ENCODE measurements around the gene ZFAND4.
"Not testable (repeated sequence)": the region's sequence is repeated elsewhere in the genome, so short reads cannot be mapped to it uniquely, and the experiment has no call there.

Gene ZFAND4

GRCh38 chr10:45602082-45602730, 70.4 kb downstream of the ZFAND4 start:
- Histone ChIP-seq H3K36me3 (ENCODE audit: control insufficient read depth, insufficient read depth, low read length) (no peaks in the 10 kb centered on the region), H3K27me3 (ENCODE audit: control insufficient read depth, insufficient read depth, low read length, poor library complexity, severe bottlenecking) (no peaks in the 10 kb centered on the region), H3K4me1 (ENCODE audit: control insufficient read depth, insufficient read depth, low read length) (no peaks in the 10 kb centered on the region), H3K27ac (ENCODE audit: insufficient read depth, low read depth, low read length, poor library complexity, severe bottlenecking) (no peak overlapping the region), H3K9me3 (ENCODE audit: control insufficient read depth, low read length) (no peaks in the 10 kb centered on the region), H3K4me3 (ENCODE audit: insufficient read depth, low read depth, low read length) (no peak overlapping the region)
- 90 to 94% methylated on average over 3 of the region's 3 CpGs for WGBS, 2 experiments

- not testable (repeated sequence) for H3K27ac ChIP-seq (ENCODE audit: insufficient read depth, low read depth, low read length, poor library complexity, severe bottlenecking)
- WGBS, 2 experiments = 92% methylated on average over 15 of the region's 16 CpGs
These were observed 71.2 kb downstream of the ZFAND4 start for GRCh38 chr10:45601254-45601930.

DNA sequence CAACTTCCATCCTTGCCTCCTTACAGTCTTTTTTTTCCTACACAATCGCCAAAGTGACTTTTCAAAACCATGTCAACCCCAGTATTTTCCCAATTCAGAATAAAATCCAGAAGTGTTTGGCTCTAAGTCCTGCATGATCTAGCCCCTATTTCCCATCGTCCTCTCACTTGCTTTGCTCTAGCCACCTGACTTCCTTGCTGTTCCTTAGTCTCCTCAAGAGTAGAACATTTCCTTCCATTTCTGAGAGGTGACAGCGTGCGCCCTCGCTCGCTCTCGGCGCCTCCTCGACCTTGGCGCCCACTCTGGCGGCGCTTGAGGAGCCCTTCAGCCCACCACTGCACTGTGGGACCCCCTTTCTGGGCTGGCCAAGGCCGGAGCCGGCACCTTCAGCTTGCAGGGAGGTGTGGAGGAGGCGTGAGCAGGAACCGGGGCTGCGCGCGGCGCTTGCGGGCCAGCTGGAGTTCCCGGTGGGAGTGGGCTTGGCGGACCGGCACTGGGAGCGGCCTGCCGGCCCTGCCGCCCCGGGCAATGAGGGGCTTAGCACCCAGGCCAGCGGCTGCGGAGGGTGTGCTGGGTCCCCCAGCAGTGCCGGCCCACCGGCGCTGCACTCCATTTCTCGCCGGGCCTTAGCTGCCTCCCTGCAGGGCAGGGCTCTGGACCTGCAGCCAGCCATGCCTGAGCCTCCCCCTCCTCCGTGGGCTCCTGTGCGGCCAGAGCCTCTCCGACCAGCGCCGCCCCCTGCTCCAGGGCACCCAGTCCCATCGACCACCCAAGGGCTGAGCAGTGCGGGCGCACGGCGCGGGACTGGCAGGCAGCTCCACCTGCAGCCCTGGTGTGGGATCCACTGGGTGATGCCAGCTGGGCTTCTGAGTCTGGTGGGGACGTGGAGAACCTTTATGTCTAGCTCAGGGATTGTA, 72.0 kb downstream of the ZFAND4 start:
- H3K27me3 ChIP-seq (ENCODE audit: control insufficient read depth, insufficient read depth, low read length, poor library complexity, severe bottlenecking); H3K9me3 ChIP-seq (ENCODE audit: control insufficient read depth, low read length); H3K36me3 ChIP-seq (ENCODE audit: control insufficient read depth, insufficient read depth, low read length); H3K4me3 ChIP-seq (ENCODE audit: insufficient read depth, low read depth, low read length); H3K27ac ChIP-seq (ENCODE audit: insufficient read depth, low read depth, low read length, poor library complexity, severe bottlenecking); H3K4me1 ChIP-seq (ENCODE audit: control insufficient read depth, insufficient read depth, low read length): not testable (repeated sequence)
- WGBS, 2 experiments = 94% methylated on average over 47 of the region's 47 CpGs

More at GRCh38 chr10:45601254-45601930, 71.2 kb downstream of the ZFAND4 start:
- not testable (repeated sequence) for H3K36me3 ChIP-seq (ENCODE audit: control insufficient read depth, insufficient read depth, low read length); H3K27me3 ChIP-seq (ENCODE audit: control insufficient read depth, insufficient read depth, low read length, poor library complexity, severe bottlenecking); H3K4me3 ChIP-seq (ENCODE audit: insufficient read depth, low read depth, low read length); H3K4me1 ChIP-seq (ENCODE audit: control insufficient read depth, insufficient read depth, low read length); H3K9me3 ChIP-seq (ENCODE audit: control insufficient read depth, low read length)

GRCh38 chr10:45599646-45600045, 72.9 kb downstream of the ZFAND4 start:
- H3K27me3 ChIP-seq (ENCODE audit: control insufficient read depth, insufficient read depth, low read length, poor library complexity, severe bottlenecking) = no peaks in the 10 kb centered on the region
- no peak overlapping the region for H3K4me3 ChIP-seq (ENCODE audit: insufficient read depth, low read depth, low read length)
- no peak overlapping the region for H3K27ac ChIP-seq (ENCODE audit: insufficient read depth, low read depth, low read length, poor library complexity, severe bottlenecking)
- H3K36me3 ChIP-seq (ENCODE audit: control insufficient read depth, insufficient read depth, low read length) = no peaks in the 10 kb centered on the region
- H3K9me3 ChIP-seq (ENCODE audit: control insufficient read depth, low read length) = no peaks in the 10 kb centered on the region
- WGBS, 2 experiments = 80 to 94% methylated on average over 6 of the region's 6 CpGs
- no peaks in the 10 kb centered on the region for H3K4me1 ChIP-seq (ENCODE audit: control insufficient read depth, insufficient read depth, low read length)

- Histone ChIP-seq H3K27me3 (ENCODE audit: control insufficient read depth, insufficient read depth, low read length, poor library complexity, severe bottlenecking) (no peaks in the 10 kb centered on the region), H3K4me1 (ENCODE audit: control insufficient read depth, insufficient read depth, low read length) (no peaks in the 10 kb centered on the region), H3K4me3 (ENCODE audit: insufficient read depth, low read depth, low read length) (no peak overlapping the region), H3K36me3 (ENCODE audit: control insufficient read depth, insufficient read depth, low read length) (no peaks in the 10 kb centered on the region), H3K9me3 (ENCODE audit: control insufficient read depth, low read length) (no peaks in the 10 kb centered on the region), H3K27ac (ENCODE audit: insufficient read depth, low read depth, low read length, poor library complexity, severe bottlenecking) (no peak overlapping the region)
- WGBS, 2 experiments = 88 to 90% methylated on average over 7 of the region's 7 CpGs
These were observed 73.5 kb downstream of the ZFAND4 start for GRCh38 chr10:45599021-45599603.

GRCh38 chr10:45596526-45596925, 76.0 kb downstream of the ZFAND4 start:
- H3K9me3 ChIP-seq (ENCODE audit: control insufficient read depth, low read length) = no peaks in the 10 kb centered on the region
- H3K36me3 ChIP-seq (ENCODE audit: control insufficient read depth, insufficient read depth, low read length) = no peaks in the 10 kb centered on the region
- H3K4me3 ChIP-seq (ENCODE audit: insufficient read depth, low read depth, low read length) = no peak overlapping the region
- no peaks in the 10 kb centered on the region for H3K27me3 ChIP-seq (ENCODE audit: control insufficient read depth, insufficient read depth, low read length, poor library complexity, severe bottlenecking)
- H3K4me1 ChIP-seq (ENCODE audit: control insufficient read depth, insufficient read depth, low read length) = peaks cover 6% of the 10 kb centered on the region
- 88% methylated on average over 8 to 9 of the region's 9 CpGs for WGBS, 2 experiments
- no peak overlapping the region for H3K27ac ChIP-seq (ENCODE audit: insufficient read depth, low read depth, low read length, poor library complexity, severe bottlenecking)

GRCh38 chr10:45594276-45595157, 78.1 kb downstream of the ZFAND4 start:
- 0% methylated on average over 88 of the region's 88 CpGs for WGBS, 2 experiments
- Histone ChIP-seq H3K4me1 (ENCODE audit: control insufficient read depth, insufficient read depth, low read length) (peaks cover 6% of the 10 kb centered on the region), H3K27ac (ENCODE audit: insufficient read depth, low read depth, low read length, poor library complexity, severe bottlenecking) (peak overlapping the region; percentile 46), H3K27me3 (ENCODE audit: control insufficient read depth, insufficient read depth, low read length, poor library complexity, severe bottlenecking) (no peaks in the 10 kb centered on the region), H3K9me3 (ENCODE audit: control insufficient read depth, low read length) (no peaks in the 10 kb centered on the region), H3K4me3 (ENCODE audit: insufficient read depth, low read depth, low read length) (peak overlapping the region; percentile 81), H3K36me3 (ENCODE audit: control insufficient read depth, insufficient read depth, low read length) (no peaks in the 10 kb centered on the region)

GRCh38 chr10:45593938-45594275, 78.7 kb downstream of the ZFAND4 start:
- WGBS, 2 experiments = 13 to 18% methylated on average over 5 of the region's 6 CpGs
- no peak overlapping the region for H3K27ac ChIP-seq (ENCODE audit: insufficient read depth, low read depth, low read length, poor library complexity, severe bottlenecking)

DNA sequence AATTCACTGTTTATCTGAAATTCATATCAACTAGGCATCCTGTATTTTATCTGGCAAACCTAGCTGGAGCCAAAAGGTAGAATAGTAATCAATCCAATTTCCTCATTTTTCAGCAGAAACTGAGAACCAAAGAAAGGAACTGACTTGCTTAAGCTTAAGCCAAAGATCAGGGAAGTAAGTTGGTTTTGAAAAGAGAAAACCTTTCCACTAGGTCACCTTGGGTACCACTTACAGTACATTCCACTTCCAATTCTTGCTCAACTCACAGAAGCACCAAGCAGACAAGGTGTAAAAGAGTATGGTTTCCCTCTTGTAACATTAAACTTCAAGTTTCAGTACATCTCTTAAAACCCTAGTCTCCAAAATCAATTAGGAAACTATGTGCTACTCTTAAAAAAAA, 79.6 kb downstream of the ZFAND4 start:
- no peaks in the 10 kb centered on the region for H3K36me3 ChIP-seq (ENCODE audit: control insufficient read depth, insufficient read depth, low read length)
- H3K27ac ChIP-seq (ENCODE audit: insufficient read depth, low read depth, low read length, poor library complexity, severe bottlenecking) = no peak overlapping the region
- no peaks in the 10 kb centered on the region for H3K9me3 ChIP-seq (ENCODE audit: control insufficient read depth, low read length)
- no peak overlapping the region for H3K4me3 ChIP-seq (ENCODE audit: insufficient read depth, low read depth, low read length)
- H3K27me3 ChIP-seq (ENCODE audit: control insufficient read depth, insufficient read depth, low read length, poor library complexity, severe bottlenecking) = no peaks in the 10 kb centered on the region
- H3K4me1 ChIP-seq (ENCODE audit: control insufficient read depth, insufficient read depth, low read length) = peaks cover 6% of the 10 kb centered on the region

More at GRCh38 chr10:45593938-45594275, 78.7 kb downstream of the ZFAND4 start:
- Histone ChIP-seq H3K4me1 (ENCODE audit: control insufficient read depth, insufficient read depth, low read length) (peaks cover 6% of the 10 kb centered on the region), H3K9me3 (ENCODE audit: control insufficient read depth, low read length) (no peaks in the 10 kb centered on the region), H3K27me3 (ENCODE audit: control insufficient read depth, insufficient read depth, low read length, poor library complexity, severe bottlenecking) (no peaks in the 10 kb centered on the region), H3K36me3 (ENCODE audit: control insufficient read depth, insufficient read depth, low read length) (no peaks in the 10 kb centered on the region), H3K4me3 (ENCODE audit: insufficient read depth, low read depth, low read length) (peak overlapping the region; percentile 81)
